Measurements from ENCODE around the gene MRPL45. TPM values are rescaled to one million over a fixed set of nuclear protein-coding genes. Genes with fewer than 3 reads are reported as not detected.
"Not testable (repeated sequence)": the region's sequence is repeated elsewhere in the genome, so short reads cannot be mapped to it uniquely, and the experiment has no call there.

Gene MRPL45
- total and polyA plus RNA-seq, 7 donors = 31.2 to 41.0 (median 35.8) TPM

- H3K27me3 ChIP-seq; intact Hi-C loops (cut with DNase I); H3K9me3 ChIP-seq; H3K36me3 ChIP-seq; H3K4me1 ChIP-seq; H3K4me3 ChIP-seq: not testable (repeated sequence)
- H3K27ac ChIP-seq = peak overlapping the region; percentile 65 to 76 (median 70)
- peak; percentile 87 for DNase-seq
- 22 to 32% methylated on average over 8 of the region's 11 CpGs for WGBS, 2 donors
- peak in 2 of 4 donors; percentile 53 to 65 for TF ChIP-seq POLR2AphosphoS5 (IDR thresholded peaks at IDR 0.05)
These were observed 10.4 kb upstream of the MRPL45 start for GRCh38 chr17:38286501-38287091.

- TF ChIP-seq CTCF (IDR thresholded peaks at IDR 0.05) = peak in 1 of 4 experiments; percentile 35
- intact Hi-C loops (cut with DNase I); H3K4me1 ChIP-seq; H3K9me3 ChIP-seq; DNase-seq; H3K4me3 ChIP-seq; H3K36me3 ChIP-seq; H3K27ac ChIP-seq; H3K27me3 ChIP-seq: not testable (repeated sequence)
- 61 to 71% methylated on average over 11 to 12 of the region's 12 CpGs for WGBS, 2 donors
These were observed 8.6 kb upstream of the MRPL45 start for GRCh38 chr17:38288217-38288827.

GRCh38 chr17:38289760-38290159 lies 7.2 kb upstream of the MRPL45 start:
- intact Hi-C loops (cut with DNase I); H3K27me3 ChIP-seq; DNase-seq: not testable (repeated sequence)

GRCh38 chr17:38295602-38296365 lies 1.2 kb upstream of the MRPL45 start:
- WGBS, 2 donors = 74 to 79% methylated on average over 21 of the region's 21 CpGs
- peak overlapping the region; percentile 71 to 75 (median 74) for H3K27ac ChIP-seq
- intact Hi-C loops (cut with DNase I) = not testable (repeated sequence)

More at GRCh38 chr17:38289760-38290159, 7.2 kb upstream of the MRPL45 start:
- not testable (repeated sequence) for H3K9me3 ChIP-seq, H3K4me3 ChIP-seq, H3K27ac ChIP-seq, H3K4me1 ChIP-seq, H3K36me3 ChIP-seq
- WGBS, 2 donors = 90 to 96% methylated on average over 1 of the region's 1 CpG

GRCh38 chr17:38315497-38315896 lies 18.5 kb downstream of the MRPL45 start:
- intact Hi-C loops (cut with DNase I) = no loop called here
- DNase-seq = no peak
- no peaks in the 10 kb centered on the region for H3K4me1 ChIP-seq
- H3K27ac ChIP-seq = no peak overlapping the region
- peaks cover 0 to 56% (median 6%) of the 10 kb centered on the region in 4 donors for H3K36me3 ChIP-seq
- no peak for TF ChIP-seq POLR2AphosphoS5 (IDR thresholded peaks at IDR 0.05)
- no peak for TF ChIP-seq POLR2A (IDR thresholded peaks at IDR 0.05)
- TF ChIP-seq CTCF (IDR thresholded peaks at IDR 0.05) = no peak
- no peak for TF ChIP-seq EP300 (IDR thresholded peaks at IDR 0.05)
- no peak overlapping the region for H3K4me3 ChIP-seq
- no peaks in the 10 kb centered on the region for H3K27me3 ChIP-seq
- 67 to 84% methylated on average over 3 of the region's 3 CpGs for WGBS, 2 donors
- no peaks in the 10 kb centered on the region for H3K9me3 ChIP-seq

More at GRCh38 chr17:38295602-38296365, 1.2 kb upstream of the MRPL45 start:
- H3K36me3 ChIP-seq, H3K4me1 ChIP-seq, DNase-seq, H3K27me3 ChIP-seq, H3K9me3 ChIP-seq, H3K4me3 ChIP-seq: not testable (repeated sequence)

GRCh38 chr17:38317081-38317480 lies 20.1 kb downstream of the MRPL45 start:
- H3K4me3 ChIP-seq = no peak overlapping the region
- no peaks in the 10 kb centered on the region for H3K27me3 ChIP-seq
- H3K36me3 ChIP-seq = peaks cover 0 to 56% (median 11%) of the 10 kb centered on the region in 4 donors
- no peak for DNase-seq
- no peak overlapping the region for H3K27ac ChIP-seq
- intact Hi-C loops (cut with DNase I) = no loop called here
- H3K9me3 ChIP-seq = no peaks in the 10 kb centered on the region
- TF ChIP-seq POLR2A (IDR thresholded peaks at IDR 0.05) = no peak
- H3K4me1 ChIP-seq = no peaks in the 10 kb centered on the region
- 80 to 88% methylated on average over 3 of the region's 3 CpGs for WGBS, 2 donors

Measured in sigmoid colon (tissue), 7 donors.